Osteoblast (primary cell): ENCODE data around the gene MPV17L2. TPM values are rescaled to one million over a fixed set of nuclear protein-coding genes. Genes with fewer than 3 reads are reported as not detected.
A peak's percentile ranks its signal among the peaks of the same experiment; 100 is the strongest.
"Not testable (repeated sequence)": the region's sequence is repeated elsewhere in the genome, so short reads cannot be mapped to it uniquely, and the experiment has no call there.

Source experiments
- DNase-seq: peaks from one replicate; pipeline ENCODE4 v3.0.0; 2011; ENCODE audit warnings: low spot score, mixed read lengths; ENCODE audit not compliant: insufficient read length; ENCODE audit errors: missing footprints
- H2AFZ ChIP-seq: 2 replicates; pipeline ENCODE4 v1.6.0; 2011; ENCODE audit warnings: mild to moderate bottlenecking, low read length
- H3K27ac ChIP-seq: 2 replicates; pipeline ENCODE4 v1.5.1; 2011; ENCODE audit warnings: mild to moderate bottlenecking, low read depth, low read length, moderate library complexity
- H3K27me3 ChIP-seq: 2 replicates; pipeline ENCODE4 v1.6.0; 2012; ENCODE audit warnings: mild to moderate bottlenecking, control low read depth, inconsistent platforms, low read length, moderate library complexity; ENCODE audit not compliant: insufficient read depth
- H3K36me3 ChIP-seq: 2 replicates; pipeline ENCODE4 v1.5.1; 2011; ENCODE audit warnings: mild to moderate bottlenecking, low read length, control low read depth, moderate library complexity; ENCODE audit not compliant: insufficient read depth
- H3K4me1 ChIP-seq: 2 replicates; pipeline ENCODE4 v1.5.1; 2011; ENCODE audit warnings: mild to moderate bottlenecking, low read length, control low read depth, moderate library complexity; ENCODE audit not compliant: insufficient read depth
- H3K4me2 ChIP-seq: 2 replicates; pipeline ENCODE4 v1.6.0; 2011; ENCODE audit warnings: mild to moderate bottlenecking, low read length; ENCODE audit not compliant: insufficient read depth
- H3K4me3 ChIP-seq: fragments of 200-600 bp; sonication (generic); 3 replicates; pipeline ENCODE4 v1.5.1; 2012; ENCODE audit warnings: mild to moderate bottlenecking, low read length, inconsistent platforms; ENCODE audit not compliant: insufficient read depth
- H3K79me2 ChIP-seq: 2 replicates; pipeline ENCODE4 v1.6.0; 2012; ENCODE audit warnings: mild to moderate bottlenecking, low read length, control low read depth, inconsistent platforms; ENCODE audit not compliant: insufficient read depth
- H3K9me3 ChIP-seq: 2 replicates; pipeline ENCODE4 v1.5.1; 2011; ENCODE audit warnings: low read depth, low read length, control low read depth
- H4K20me1 ChIP-seq: 2 replicates; pipeline ENCODE4 v1.6.0; 2012; ENCODE audit warnings: mild to moderate bottlenecking, low read length, control low read depth; ENCODE audit not compliant: insufficient read depth
- CTCF ChIP-seq: IDR thresholded peaks from 2 replicates; pipeline ENCODE4 v1.5.1; 2011; ENCODE audit warnings: mild to moderate bottlenecking, low read depth, low read length, moderate library complexity; ENCODE audit errors: extremely low read depth
- total RNA-seq: library from RNA; depleted of rRNA; stranded (reverse); fragments of >200 nt; gene quantifications from 2 replicates; pipeline ENCODE4 v1.2.3, GENCODE V29; 2012

Gene MPV17L2
- total RNA-seq, 1 donor: 8.3 TPM

GRCh38 chr19:18157465-18158063 lies 35.5 kb upstream of the MPV17L2 start:
- no peak overlapping the region for H3K4me2 ChIP-seq
- peaks cover 16% of the 10 kb centered on the region for H3K36me3 ChIP-seq
- peaks cover 26% of the 10 kb centered on the region for H3K4me1 ChIP-seq
- peak; percentile 66 for DNase-seq
- no peak overlapping the region for H3K4me3 ChIP-seq
- H3K79me2 ChIP-seq: peaks cover 32% of the 10 kb centered on the region
- H4K20me1 ChIP-seq: peaks cover 22% of the 10 kb centered on the region
- no peaks in the 10 kb centered on the region for H3K27me3 ChIP-seq
- no peak for TF ChIP-seq CTCF
- H2AFZ ChIP-seq: no peak overlapping the region
- H3K27ac ChIP-seq: no peak overlapping the region
- no peaks in the 10 kb centered on the region for H3K9me3 ChIP-seq

GRCh38 chr19:18158467-18158866 lies 34.6 kb upstream of the MPV17L2 start:
- Histone ChIP-seq H3K4me1 (peaks cover 25% of the 10 kb centered on the region), H2AFZ (no peak overlapping the region), H3K4me2 (no peak overlapping the region), H4K20me1 (peaks cover 22% of the 10 kb centered on the region), H3K36me3 (peaks cover 24% of the 10 kb centered on the region), H3K27me3 (no peaks in the 10 kb centered on the region), H3K27ac (no peak overlapping the region), H3K9me3 (no peaks in the 10 kb centered on the region), H3K79me2 (peaks cover 29% of the 10 kb centered on the region), H3K4me3 (no peak overlapping the region)
- DNase-seq: peak; percentile 56
- no peak for TF ChIP-seq CTCF

- not testable (repeated sequence) for H3K27ac ChIP-seq, H3K9me3 ChIP-seq, H3K4me3 ChIP-seq, H3K27me3 ChIP-seq, H3K4me2 ChIP-seq, H2AFZ ChIP-seq
- DNase-seq: peak; percentile 69
- peaks cover 22% of the 10 kb centered on the region for H3K79me2 ChIP-seq
- peaks cover 18% of the 10 kb centered on the region for H4K20me1 ChIP-seq
- H3K36me3 ChIP-seq: peaks cover 28% of the 10 kb centered on the region
- H3K4me1 ChIP-seq: peaks cover 19% of the 10 kb centered on the region
Measured at GRCh38 chr19:18159059-18159616, 33.9 kb upstream of the MPV17L2 start.

GRCh38 chr19:18159810-18160209 lies 33.2 kb upstream of the MPV17L2 start:
- Histone ChIP-seq H3K79me2 (peaks cover 17% of the 10 kb centered on the region), H3K27ac (no peak overlapping the region), H3K27me3 (no peaks in the 10 kb centered on the region), H3K4me1 (peaks cover 15% of the 10 kb centered on the region), H3K9me3 (no peaks in the 10 kb centered on the region), H3K36me3 (peaks cover 30% of the 10 kb centered on the region), H2AFZ (no peak overlapping the region), H4K20me1 (peaks cover 13% of the 10 kb centered on the region), H3K4me2 (no peak overlapping the region), H3K4me3 (no peak overlapping the region)
- no peak for TF ChIP-seq CTCF
- peak; percentile 47 for DNase-seq
